Endothelial cell of umbilical vein (primary cell): Measurements from ENCODE around the gene AREG. TPM values are rescaled to one million over a fixed set of nuclear protein-coding genes. Genes with fewer than 3 reads are reported as not detected.

ENCODE experiments used
- Bru-seq: library from RNA; stranded (reverse); fragments of 400-500 nt; gene quantifications from one replicate; lab custom pipeline; 2021; lab: Mats Ljungman, UMichigan
- BruChase-seq, 2 experiments: library from RNA; stranded (reverse); fragments of 400-500 nt; gene quantifications; one replicate each; lab custom pipeline; 2021; lab: Mats Ljungman, UMichigan
- BruUV-seq: library from RNA; stranded (reverse); fragments of 400-500 nt; replicated peaks from 2 replicates; lab custom pipeline; 2021; lab: Mats Ljungman, UMichigan
- CTCF ChIA-PET: fragments of 300-600, 350-600 bp; sonication (Branson Sonifier 250); formaldehyde crosslinking; loops from one replicate; lab custom pipeline; 2021; ENCODE audit warnings: antibody characterized with exemption, inconsistent platforms; lab: Charles Lee
- POLR2A ChIA-PET: fragments of 300-600, 350-600 bp; sonication (Branson Sonifier 250); formaldehyde crosslinking; loops from one replicate; lab custom pipeline; 2021; ENCODE audit warnings: antibody characterized with exemption, inconsistent platforms; lab: Charles Lee
- DNase-seq: peaks from one replicate; pipeline ENCODE4 v3.0.0-alpha.2; 2011; ENCODE audit warnings: low read depth, low spot score
- FAIRE-seq: peaks from 2 replicates; lab custom pipeline; 2011; peaks lifted over from hg19 to GRCh38; lab: Jason Lieb, UNC
- H2AFZ ChIP-seq: 2 replicates; pipeline ENCODE4 v1.6.0; 2012; ENCODE audit warnings: low read depth, low read length, control low read depth, inconsistent platforms
- H3K27ac ChIP-seq: 2 replicates; pipeline ENCODE4 v1.5.1; 2011; ENCODE audit warnings: low read depth, mild to moderate bottlenecking, control low read depth, low read length, moderate library complexity; ENCODE audit not compliant: insufficient read depth
- H3K27me3 ChIP-seq, 2 experiments: 2 replicates each; pipeline versions ENCODE4 v1.6.0 to v1.6.1; 2011; ENCODE audit warnings: low read length in 2 of 2, mixed read lengths in 1 of 2; ENCODE audit not compliant: control insufficient read depth in 2 of 2, insufficient read depth in 2 of 2
- H3K36me3 ChIP-seq, 2 experiments: 2 replicates in 1 of 2; 3 replicates in 1 of 2; pipeline ENCODE4 v1.5.1; 2011; ENCODE audit warnings: low read length in 2 of 2, mild to moderate bottlenecking in 1 of 2, moderate library complexity in 1 of 2; ENCODE audit not compliant: control insufficient read depth in 2 of 2, insufficient read depth in 2 of 2; ENCODE audit errors: extremely low read depth in 1 of 2
- H3K4me1 ChIP-seq: 3 replicates; pipeline ENCODE4 v1.5.1; 2011; ENCODE audit warnings: mild to moderate bottlenecking, low read length; ENCODE audit not compliant: control insufficient read depth, insufficient read depth; ENCODE audit errors: extremely low read depth
- H3K4me2 ChIP-seq: 2 replicates; pipeline ENCODE4 v1.6.1; 2011; ENCODE audit warnings: low read length, control low read depth, mixed read lengths; ENCODE audit not compliant: insufficient read depth
- H3K4me3 ChIP-seq, 3 experiments: fragments of 200-600 bp in 1 of 3; sonication (generic), shearing (Covaris generic) in 1 of 3; replicated peaks in 1 of 3; 2 replicates each; pipeline ENCODE4 v1.5.1; 2011 to 2016; ENCODE audit warnings: control low read depth in 3 of 3, low read length in 3 of 3, mild to moderate bottlenecking in 2 of 3, inconsistent platforms in 1 of 3, low read depth in 1 of 3, moderate library complexity in 1 of 3; ENCODE audit not compliant: insufficient read depth in 1 of 3
- H3K79me2 ChIP-seq: 2 replicates; pipeline ENCODE4 v1.6.0; 2012; ENCODE audit warnings: low read length, inconsistent platforms; ENCODE audit not compliant: control insufficient read depth, insufficient read depth
- H3K9ac ChIP-seq: replicated peaks from 2 replicates; pipeline ENCODE3; 2011; ENCODE audit warnings: low read length, control low read depth; ENCODE audit not compliant: insufficient read depth; ENCODE audit errors: extremely low read depth
- H3K9me1 ChIP-seq: replicated peaks from 3 replicates; pipeline ENCODE4 v1.6.0; 2011; ENCODE audit warnings: mild to moderate bottlenecking, low read length; ENCODE audit not compliant: control insufficient read depth, insufficient read depth; ENCODE audit errors: extremely low read depth
- H3K9me3 ChIP-seq: replicated peaks from 2 replicates; pipeline ENCODE4 v1.5.1; 2012; ENCODE audit warnings: low read length, inconsistent platforms; ENCODE audit not compliant: control insufficient read depth, insufficient read depth
- H4K20me1 ChIP-seq: replicated peaks from 2 replicates; pipeline ENCODE3; 2011; ENCODE audit warnings: mild to moderate bottlenecking, low read length; ENCODE audit not compliant: control insufficient read depth, insufficient read depth; ENCODE audit errors: extremely low read depth
- POLR2AphosphoS5 ChIP-seq: IDR thresholded peaks from 2 replicates; pipeline ENCODE4 v1.6.1; 2012; ENCODE audit warnings: low read depth, mild to moderate bottlenecking, control low read depth, low read length, moderate library complexity; ENCODE audit not compliant: insufficient read depth
- dilution Hi-C: fragments of 300-500 bp; cut with MboI; formaldehyde crosslinking; loops from one replicate; pipeline ENCODE4 v1.15.0; 2019; ENCODE audit warnings: low sequenced_read_pairs; ENCODE audit not compliant: extremely low pct_ligation_motif_present
- intact Hi-C: fragments of 100-400 bp; cut with micrococcal nuclease; formaldehyde crosslinking; loops from one replicate; pipeline ENCODE4 v1.10.0; 2022
- long read RNA-seq: library from polyadenylated mRNA; stranded (forward); transcript quantifications from one replicate; pipeline ENCODE4 v2.0.0, GENCODE V29; 2021
- polyA minus RNA-seq, 3 experiments: library from RNA; depleted of rRNA, polyadenylated mRNA; stranded (reverse); fragments of >200 nt; gene quantifications; 1 replicate in 1 of 3; 2 replicates in 2 of 3; pipeline ENCODE4 v1.2.3, GENCODE V29; 2011
- polyA plus RNA-seq, 4 experiments: library from polyadenylated mRNA; depleted of rRNA in 3 of 4; stranded (reverse) in 3 of 4; unstranded in 1 of 4; fragments of >200 nt; gene quantifications; 2 replicates each; pipeline versions ENCODE4 v1.2.1 to v1.2.3, GENCODE V29; 2011 to 2012; ENCODE audit warnings: missing spikeins in 1 of 4
- total RNA-seq: library from RNA; stranded (reverse); gene quantifications from 2 replicates; pipeline ENCODE4 v1.2.3, GENCODE V29; 2021
- TF ChIP-seq, protein P1 (sequence below), 2 donors: IDR thresholded peaks; 1 replicate in 1 of 2; 2 replicates in 1 of 2; pipeline ENCODE4 v1.5.1; 2011; ENCODE audit warnings: low read length in 2 of 2, mild to moderate bottlenecking in 2 of 2, moderate library complexity in 2 of 2, control low read depth in 1 of 2, inconsistent platforms in 1 of 2, low read depth in 1 of 2; ENCODE audit not compliant: insufficient read depth in 1 of 2; ENCODE audit errors: extremely low read depth in 1 of 2

AREG gene, protein sequence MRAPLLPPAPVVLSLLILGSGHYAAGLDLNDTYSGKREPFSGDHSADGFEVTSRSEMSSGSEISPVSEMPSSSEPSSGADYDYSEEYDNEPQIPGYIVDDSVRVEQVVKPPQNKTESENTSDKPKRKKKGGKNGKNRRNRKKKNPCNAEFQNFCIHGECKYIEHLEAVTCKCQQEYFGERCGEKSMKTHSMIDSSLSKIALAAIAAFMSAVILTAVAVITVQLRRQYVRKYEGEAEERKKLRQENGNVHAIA
- total RNA-seq (0.46 and 0.55 TPM in 2 replicates), polyA plus RNA-seq (0.11 and 0.17 TPM in 2 replicates), polyA minus RNA-seq (1.2 TPM in 1 of 2 replicates, not detected in the other), Bru-seq, nascent RNA (percentile 45 among the genes with signal in this experiment), BruChase-seq, experiment 1, labeled RNA remaining after a 6-hour chase (percentile 55 among the genes with signal in this experiment), BruChase-seq, experiment 2, labeled RNA remaining after a 2-hour chase (percentile 45 among the genes with signal in this experiment)
- polyA plus RNA-seq (2011; cell fraction: cytosol; rRNA removed) = 0.18 and 0.23 TPM in 2 replicates
- polyA plus RNA-seq (2011; cell fraction: nucleus; rRNA removed) = 0.29 and 0.58 TPM in 2 replicates
- polyA plus RNA-seq (2012) = 0.13 and 0.27 TPM in 2 replicates
- 3.5 TPM for polyA minus RNA-seq (2011; cell fraction: cytosol; rRNA and poly(A)+ RNA removed)
- polyA minus RNA-seq (2011; cell fraction: nucleus; rRNA and poly(A)+ RNA removed) = 0.48 TPM in 1 of 2 replicates, not detected in the other
- long read RNA-seq, partial matches to known transcripts = 0 of 1 reads
- long read RNA-seq, other reads (novel, unspliced or antisense) = 0 of 1 reads

- Histone ChIP-seq H3K4me1 (peaks cover 3% of the 10 kb centered on the region), H3K4me2 (peak within 1 kb of the TSS; percentile 67), H3K9me3 (no peaks in the 10 kb centered on the region), H4K20me1 (no peaks in the 10 kb centered on the region), H3K9me1 (no peaks in the 10 kb centered on the region), H3K79me2 (no peaks in the 10 kb centered on the region), H3K4me3 (peak within 1 kb of the TSS; percentile 8 to 73 (median 45)), H3K36me3 (no peaks in the 10 kb centered on the region), H2AFZ (peak within 1 kb of the TSS; percentile 90), H3K27me3 (no peaks in the 10 kb centered on the region), H3K9ac (peak within 1 kb of the TSS; percentile 53), H3K27ac (no peak within 1 kb of the TSS)
- FAIRE-seq (peak; percentile 80), DNase-seq (peak; percentile 70)
- dilution Hi-C loops = no loop called here
- BruUV-seq = TSS peak; percentile 38
- ChIA-PET CTCF (interaction anchor here (0.6 to 2.1 kb wide), 39 partner anchors 9 to 231 kb away, joined by 3 to 39 read pairs (median 4); partner anchors contain the start of gene EREG), POLR2A (no interaction called here)
- TF ChIP-seq POLR2AphosphoS5 = no peak
- TF ChIP-seq, protein P1, sequence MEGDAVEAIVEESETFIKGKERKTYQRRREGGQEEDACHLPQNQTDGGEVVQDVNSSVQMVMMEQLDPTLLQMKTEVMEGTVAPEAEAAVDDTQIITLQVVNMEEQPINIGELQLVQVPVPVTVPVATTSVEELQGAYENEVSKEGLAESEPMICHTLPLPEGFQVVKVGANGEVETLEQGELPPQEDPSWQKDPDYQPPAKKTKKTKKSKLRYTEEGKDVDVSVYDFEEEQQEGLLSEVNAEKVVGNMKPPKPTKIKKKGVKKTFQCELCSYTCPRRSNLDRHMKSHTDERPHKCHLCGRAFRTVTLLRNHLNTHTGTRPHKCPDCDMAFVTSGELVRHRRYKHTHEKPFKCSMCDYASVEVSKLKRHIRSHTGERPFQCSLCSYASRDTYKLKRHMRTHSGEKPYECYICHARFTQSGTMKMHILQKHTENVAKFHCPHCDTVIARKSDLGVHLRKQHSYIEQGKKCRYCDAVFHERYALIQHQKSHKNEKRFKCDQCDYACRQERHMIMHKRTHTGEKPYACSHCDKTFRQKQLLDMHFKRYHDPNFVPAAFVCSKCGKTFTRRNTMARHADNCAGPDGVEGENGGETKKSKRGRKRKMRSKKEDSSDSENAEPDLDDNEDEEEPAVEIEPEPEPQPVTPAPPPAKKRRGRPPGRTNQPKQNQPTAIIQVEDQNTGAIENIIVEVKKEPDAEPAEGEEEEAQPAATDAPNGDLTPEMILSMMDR (IDR thresholded peaks at IDR 0.05; ENCODE audit: extremely low read depth in 1 of 2, insufficient read depth in 1 of 2, low read depth in 1 of 2, low read length in 2 of 2) = peak; percentile 62
- intact Hi-C loops = loop anchor here (1.0 to 5.0 kb wide), 5 partner anchors 14 to 226 kb away; no protein-coding TSS in a partner anchor
Observed at GRCh38 chr4:74444891-74445642, at the start of gene AREG. Gene AREG (plus strand): TSS chr4:74445136. CDS start chr4:74445346, 210 bp downstream.
